NCI-H510A (cell line): ENCODE measurements around the gene SPINK9.

Experiments
- DNase-seq: peaks from one replicate; lab custom pipeline; 2025; lab: John Stamatoyannopoulos, UW

SPINK9 gene

DNA sequence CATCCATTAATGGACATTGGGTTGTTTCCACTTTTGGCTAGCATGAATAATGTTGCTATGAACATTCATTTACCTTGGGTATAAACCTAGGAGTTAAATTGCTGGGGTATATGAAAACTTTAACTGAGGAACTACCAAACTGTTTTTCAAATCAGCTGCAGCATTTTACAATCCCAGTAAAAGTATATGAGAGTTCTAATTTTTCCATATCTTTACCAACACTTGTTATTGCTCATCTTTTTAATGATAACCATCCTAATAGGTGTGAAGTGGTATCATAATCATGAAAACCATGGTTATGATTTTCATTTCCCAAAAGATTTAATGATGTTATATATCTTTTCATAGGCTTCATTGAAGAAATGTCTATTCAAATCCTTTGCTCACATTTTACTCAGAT is 32.9 kb downstream of the SPINK9 start:
- DNase-seq: no peak

DNA sequence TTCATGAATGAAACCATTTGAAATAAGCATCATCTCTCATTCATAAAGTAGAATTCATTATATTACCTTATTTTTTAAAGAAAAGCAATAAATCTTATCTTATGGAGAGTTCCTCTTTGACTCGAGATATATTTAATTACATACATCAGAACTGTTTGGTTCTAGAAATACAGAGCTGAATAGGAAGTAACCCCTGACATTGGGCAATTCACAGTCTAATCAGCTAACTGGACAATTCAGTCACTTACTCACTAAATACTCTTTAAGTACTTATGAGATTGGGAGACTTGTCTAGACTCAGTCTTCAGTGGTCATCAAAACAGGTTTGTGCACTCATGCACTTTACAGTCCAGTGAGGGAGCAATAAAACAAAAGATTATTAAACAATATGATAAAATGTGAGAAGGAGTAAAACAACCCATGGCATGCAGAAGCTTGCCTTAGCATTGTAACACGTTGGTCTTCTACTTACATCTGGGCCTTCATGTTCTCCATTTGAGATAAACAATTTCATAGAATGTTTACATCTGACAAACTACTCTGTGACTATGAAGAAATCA is 36.9 kb downstream of the SPINK9 start:
- no peak for DNase-seq

DNA sequence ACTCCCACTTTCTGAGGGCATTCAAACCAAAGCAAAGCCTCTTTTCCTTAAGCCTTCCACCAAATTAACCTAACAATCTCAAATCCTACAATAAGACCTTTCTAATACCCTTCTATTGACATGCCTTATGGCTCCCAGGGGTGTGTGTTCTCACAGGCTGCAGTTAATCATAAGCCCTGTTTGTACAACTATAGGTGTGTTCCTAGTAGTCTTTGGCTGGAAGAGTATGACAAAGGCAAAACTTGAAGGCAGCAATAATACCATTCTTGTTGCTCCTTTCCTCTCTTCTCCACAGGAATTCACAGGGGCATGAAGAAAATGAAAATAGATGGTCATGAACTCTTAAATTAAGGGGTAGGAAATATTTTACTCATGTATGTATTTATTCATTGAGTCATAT is 37.5 kb downstream of the SPINK9 start:
- no peak for DNase-seq

DNA sequence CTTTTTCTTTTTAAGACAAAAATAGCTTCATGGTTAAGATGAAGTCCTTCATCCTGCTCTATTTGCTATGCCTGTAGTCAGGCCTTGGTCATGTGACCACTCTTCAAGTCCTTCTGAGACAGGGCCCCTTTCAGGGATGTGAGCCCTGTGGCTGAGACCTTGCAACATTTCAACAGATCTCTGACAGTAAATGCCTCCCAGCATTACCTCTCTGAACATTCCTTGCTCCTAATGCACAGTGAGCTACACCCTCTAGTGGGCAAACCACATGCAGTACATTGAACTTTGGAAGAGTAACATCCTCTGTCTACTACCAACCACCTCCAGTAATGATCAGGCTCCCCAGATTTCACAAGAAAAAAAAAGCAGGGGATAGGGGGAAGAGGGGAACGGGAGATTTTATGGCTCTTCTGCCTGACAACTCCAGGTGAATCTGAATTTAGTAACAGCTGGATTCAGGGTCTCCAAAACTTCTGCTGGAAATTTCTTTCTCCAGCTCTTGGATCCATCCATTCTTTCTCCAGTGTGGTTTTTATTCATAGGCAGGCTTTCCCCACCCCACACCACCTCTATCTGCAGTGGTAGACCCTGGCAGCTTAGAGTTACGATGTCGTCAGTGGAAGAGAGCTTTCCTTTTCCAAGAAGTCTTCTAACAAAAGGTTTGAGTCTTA is 39.5 kb downstream of the SPINK9 start:
- DNase-seq: peak; percentile 20

DNA sequence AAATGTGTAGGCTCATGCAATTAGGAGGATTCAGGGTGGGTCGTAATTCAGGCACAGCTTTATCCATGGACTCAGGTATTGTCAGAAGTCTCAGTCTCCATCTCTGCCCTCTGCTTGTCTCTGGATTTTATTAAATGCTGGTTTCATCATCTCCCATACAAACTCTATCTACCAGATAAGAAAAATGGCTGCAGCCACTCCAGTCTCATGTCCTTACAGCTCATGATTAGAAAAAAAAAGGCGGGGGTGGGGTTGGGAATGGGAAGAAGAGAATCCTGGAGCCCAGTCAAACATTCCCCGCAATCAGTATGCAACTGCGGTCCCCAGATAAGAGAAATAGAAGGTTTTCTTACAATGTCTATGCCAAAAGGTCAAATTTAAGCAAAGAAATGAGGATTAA is 40.8 kb downstream of the SPINK9 start:
- DNase-seq: no peak

DNA sequence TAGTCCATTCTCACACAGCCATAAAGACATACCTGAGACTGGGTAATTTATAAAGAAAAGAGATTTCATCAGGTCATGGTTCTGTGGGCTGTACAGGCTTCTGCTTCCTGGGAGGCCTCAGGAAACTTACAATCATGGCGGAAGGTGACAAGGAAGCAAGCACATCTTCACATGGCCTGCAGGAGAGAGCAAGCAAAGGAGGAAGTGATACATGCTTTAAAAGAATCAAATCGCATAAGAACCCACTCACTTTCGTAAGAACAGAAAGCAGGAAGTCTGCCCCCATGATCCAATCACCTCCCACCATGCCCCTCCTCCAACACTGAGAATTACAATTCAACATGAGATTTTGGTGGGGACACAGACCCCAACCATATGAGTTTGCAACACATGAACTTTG is 43.3 kb downstream of the SPINK9 start:
- DNase-seq: no peak

DNA sequence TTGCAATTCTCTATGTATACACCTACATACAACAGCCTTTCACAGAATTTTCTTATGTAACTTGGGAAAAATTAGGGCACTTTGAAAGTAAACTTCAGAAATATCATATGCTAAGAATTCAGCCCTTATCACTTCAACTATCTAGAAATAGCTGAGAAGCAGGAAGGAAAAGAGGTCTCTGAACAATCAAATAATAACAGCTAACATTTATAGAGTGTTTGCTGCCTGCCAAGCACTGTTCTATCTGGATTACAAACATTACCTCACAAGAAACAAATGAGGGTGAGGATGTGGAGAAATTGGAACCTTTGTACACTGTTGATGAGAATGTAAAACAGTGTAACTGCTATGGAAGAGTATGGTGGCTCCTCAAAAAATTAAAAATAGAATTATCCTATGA is 44.0 kb downstream of the SPINK9 start:
- DNase-seq: no peak

DNA sequence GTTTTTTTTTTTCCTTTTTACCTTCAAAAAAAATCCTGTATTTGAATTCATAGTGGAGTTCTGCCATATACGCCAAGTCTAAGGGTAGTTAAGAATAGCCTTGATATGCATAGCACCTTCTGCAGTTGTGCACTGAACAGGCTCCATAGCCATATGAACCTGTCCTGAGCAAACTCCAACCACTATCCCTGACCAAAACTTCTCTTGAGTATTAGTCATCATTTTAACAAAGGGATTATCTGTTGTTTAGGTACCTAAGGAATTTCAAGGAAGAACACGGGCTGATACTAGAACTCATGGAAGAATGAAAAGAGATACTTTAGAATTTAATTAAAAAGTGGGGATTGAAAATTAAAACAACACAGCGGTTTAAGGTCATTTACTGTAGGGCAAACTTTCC is 46.5 kb downstream of the SPINK9 start:
- DNase-seq: no peak

DNA sequence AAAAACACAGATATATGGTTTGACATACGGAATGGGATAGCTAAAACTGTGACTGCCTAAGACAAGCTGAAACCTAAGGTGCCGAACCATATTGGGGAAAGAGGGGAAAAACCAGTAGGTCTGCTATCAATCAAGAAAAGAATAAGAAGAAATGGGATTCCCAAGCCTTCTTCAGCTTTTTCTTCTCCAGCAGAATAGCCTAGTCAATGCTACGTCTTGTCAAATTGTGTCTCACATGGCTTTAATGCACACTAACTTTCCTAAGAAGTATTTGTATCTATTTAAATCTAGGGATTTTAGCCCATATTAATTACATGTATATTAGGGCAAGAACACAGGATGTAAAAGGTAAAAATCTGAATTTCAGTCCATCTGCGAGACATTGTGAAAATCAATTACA is 47.6 kb downstream of the SPINK9 start:
- no peak for DNase-seq

DNA sequence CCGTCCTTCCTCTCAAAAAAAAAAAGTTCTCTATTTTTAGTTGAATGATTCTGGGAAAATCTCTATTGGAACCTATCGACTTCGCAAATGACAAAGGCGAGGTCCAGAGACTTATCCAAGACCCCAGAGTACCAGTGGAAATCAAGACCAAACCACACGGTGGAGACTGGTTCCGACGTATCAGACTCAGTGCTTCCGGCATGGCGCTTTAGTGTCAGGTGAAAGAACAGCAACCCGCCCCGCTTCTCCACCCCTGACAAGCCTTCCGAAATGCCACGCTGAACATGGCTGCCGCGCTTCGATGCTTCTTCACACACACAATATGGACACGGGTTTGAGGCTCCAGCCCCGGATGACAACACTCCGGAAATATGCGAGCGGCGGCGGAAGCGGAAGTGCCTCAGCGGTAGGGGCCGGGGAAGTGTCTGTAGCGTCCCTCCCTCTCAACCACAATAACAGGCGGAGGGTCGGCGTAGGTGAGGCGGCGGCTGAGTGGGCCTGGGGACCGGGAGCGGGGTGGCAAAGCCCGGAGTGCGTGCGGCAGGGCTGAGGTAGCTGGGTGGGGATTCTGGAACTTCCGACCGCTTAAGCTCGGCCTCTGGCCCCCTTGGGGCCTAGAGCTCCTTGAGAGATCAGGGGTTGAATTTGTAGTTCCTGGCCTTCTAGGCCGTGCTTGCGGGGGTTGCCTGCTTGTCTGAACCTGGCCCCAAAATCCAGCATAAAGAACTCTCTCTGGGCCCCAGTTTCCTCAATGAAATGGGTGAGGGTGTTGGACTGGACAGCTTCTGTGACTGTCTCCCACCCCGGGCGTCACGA is 48.4 kb downstream of the SPINK9 start, which contains the start of gene FBXO38:
Gene FBXO38 (plus strand): TSS at position 395 of the 816 bp plus-strand sequence. CDS start 10,819 bp downstream, outside the sequence.
- peak; percentile 83 for DNase-seq

DNA sequence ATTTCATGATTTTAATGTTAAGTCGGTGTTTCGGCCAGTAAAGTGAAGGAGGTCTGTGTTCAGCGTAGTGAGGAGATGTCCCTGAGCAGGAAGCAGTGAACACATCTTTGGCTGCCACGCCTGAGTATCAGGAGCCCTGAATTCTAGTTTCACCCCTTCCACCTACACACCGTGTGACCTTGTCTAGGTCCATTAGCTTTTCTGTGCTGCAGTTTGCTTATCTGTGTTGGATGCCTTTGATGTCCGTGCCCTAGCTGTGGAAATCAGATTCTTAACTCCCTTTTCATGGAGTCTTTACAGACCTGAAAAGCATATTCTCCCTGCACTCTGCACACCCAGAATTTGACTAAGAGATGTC is 49.0 kb downstream of the SPINK9 start:
- no peak for DNase-seq

DNA sequence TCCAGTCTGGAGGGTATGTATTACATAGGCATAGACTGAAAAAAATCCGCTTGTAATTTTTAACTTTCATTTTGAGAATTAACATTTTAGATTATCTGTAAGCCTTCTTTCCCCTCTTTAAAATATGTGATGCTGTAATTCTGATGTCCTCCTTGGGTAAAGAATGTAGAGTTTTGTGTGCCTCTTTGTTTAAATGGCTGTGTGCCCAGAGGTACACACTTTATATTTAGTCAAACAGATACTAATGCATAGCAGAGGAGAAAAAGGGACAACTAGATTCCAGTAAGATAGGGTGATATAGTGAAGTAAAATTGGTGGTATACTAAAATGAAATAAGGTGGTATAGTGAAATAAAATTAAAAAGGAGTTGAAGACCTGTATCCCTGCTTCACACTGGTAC is 49.7 kb downstream of the SPINK9 start:
- DNase-seq: no peak

DNA sequence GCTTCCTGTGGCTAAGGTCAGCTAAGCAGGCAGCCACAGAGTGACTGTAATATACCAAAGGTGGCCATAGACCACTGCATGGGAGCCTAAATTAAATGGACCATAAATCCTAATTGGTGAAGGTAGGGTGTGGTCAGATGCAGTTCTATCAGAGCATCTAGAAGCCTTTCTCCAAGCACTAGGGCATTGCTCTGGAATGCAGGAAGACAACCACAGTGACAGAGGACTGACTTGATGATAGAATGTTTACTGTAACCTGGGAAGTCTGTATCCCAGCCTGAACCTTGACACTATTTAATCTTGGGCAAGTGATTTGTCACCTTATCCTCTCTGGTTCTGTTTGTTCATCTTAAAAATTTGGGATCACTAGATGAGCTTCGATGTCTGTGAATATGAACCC is 50.7 kb downstream of the SPINK9 start:
- no peak for DNase-seq

DNA sequence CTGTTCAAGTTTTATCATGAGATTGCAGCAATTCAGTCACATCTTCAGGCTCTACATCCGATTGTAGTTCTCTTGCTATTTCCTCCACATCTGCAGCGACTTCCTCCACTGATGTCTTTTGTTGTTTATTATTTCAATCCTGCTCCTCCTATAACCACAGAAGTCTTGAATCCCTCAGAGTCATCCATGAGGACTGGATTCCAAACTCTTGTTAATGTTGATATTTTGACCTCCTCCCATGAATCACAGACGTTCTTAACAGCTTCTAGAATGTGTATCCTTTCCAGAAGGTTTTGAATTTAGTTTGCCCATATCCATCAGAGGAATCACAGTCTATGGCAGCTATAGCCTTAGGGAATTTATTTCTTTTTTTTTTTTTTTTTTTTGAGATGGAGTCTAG is 52.0 kb downstream of the SPINK9 start:
- DNase-seq: no peak

DNA sequence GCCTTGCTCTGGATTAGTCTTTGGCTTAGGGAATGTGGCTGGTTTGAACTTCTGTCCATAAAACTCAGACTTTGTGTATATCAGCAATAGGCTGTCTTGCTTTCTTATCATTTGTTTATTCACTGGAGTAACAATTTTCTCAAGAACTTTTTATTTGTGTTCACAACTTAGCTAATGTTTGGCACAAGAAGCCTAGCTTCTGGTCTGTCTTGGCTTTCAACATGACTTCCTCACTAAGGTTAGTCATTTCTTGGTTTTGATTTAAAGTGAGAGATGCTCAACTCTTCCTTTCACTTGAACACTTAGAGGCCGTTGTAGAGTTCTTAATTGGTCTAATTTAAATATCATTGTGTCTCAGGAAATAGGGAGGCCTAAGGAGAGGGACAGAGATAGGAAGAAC is 53.3 kb downstream of the SPINK9 start:
- DNase-seq: no peak
